GM20000 (cell line): ENCODE data around the gene EFNA5.

ENCODE experiments used
- DNase-seq: peaks from one replicate; pipeline ENCODE4 v3.0.0; 2012; ENCODE audit warnings: low spot score
- TF ChIP-seq, protein P1 (sequence below): IDR thresholded peaks from 2 replicates; pipeline ENCODE4 v1.5.1; 2012; ENCODE audit warnings: mild to moderate bottlenecking, control low read depth; ENCODE audit errors: extremely low read depth, missing control alignments

The EFNA5 gene

GRCh38 chr5:107704681-107705401 lies 34.1 kb upstream of the EFNA5 start:
- TF ChIP-seq, protein P1, sequence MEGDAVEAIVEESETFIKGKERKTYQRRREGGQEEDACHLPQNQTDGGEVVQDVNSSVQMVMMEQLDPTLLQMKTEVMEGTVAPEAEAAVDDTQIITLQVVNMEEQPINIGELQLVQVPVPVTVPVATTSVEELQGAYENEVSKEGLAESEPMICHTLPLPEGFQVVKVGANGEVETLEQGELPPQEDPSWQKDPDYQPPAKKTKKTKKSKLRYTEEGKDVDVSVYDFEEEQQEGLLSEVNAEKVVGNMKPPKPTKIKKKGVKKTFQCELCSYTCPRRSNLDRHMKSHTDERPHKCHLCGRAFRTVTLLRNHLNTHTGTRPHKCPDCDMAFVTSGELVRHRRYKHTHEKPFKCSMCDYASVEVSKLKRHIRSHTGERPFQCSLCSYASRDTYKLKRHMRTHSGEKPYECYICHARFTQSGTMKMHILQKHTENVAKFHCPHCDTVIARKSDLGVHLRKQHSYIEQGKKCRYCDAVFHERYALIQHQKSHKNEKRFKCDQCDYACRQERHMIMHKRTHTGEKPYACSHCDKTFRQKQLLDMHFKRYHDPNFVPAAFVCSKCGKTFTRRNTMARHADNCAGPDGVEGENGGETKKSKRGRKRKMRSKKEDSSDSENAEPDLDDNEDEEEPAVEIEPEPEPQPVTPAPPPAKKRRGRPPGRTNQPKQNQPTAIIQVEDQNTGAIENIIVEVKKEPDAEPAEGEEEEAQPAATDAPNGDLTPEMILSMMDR: no peak

DNA sequence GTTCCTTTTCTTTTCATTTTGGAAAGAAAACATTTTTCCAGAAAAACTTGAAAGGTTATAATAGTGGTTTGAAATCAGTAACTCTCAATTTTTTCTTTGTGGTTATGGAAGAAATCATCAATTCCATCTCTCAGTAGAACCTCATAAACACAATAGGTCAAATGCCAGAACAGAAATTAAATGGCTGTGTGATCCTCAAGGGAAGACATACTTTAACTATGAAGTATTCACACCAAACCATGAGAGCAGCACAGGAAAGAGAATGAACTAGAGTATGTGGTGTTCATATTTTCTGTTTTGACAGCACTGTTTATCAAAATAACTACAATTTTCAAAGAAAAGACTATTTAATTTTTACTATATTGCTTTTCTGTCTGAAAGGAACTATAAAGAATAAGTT lies 29.7 kb upstream of the EFNA5 start:
- no peak for DNase-seq
- TF ChIP-seq, protein P1: no peak

More at GRCh38 chr5:107704681-107705401, 34.1 kb upstream of the EFNA5 start:
- DNase-seq: no peak

DNA sequence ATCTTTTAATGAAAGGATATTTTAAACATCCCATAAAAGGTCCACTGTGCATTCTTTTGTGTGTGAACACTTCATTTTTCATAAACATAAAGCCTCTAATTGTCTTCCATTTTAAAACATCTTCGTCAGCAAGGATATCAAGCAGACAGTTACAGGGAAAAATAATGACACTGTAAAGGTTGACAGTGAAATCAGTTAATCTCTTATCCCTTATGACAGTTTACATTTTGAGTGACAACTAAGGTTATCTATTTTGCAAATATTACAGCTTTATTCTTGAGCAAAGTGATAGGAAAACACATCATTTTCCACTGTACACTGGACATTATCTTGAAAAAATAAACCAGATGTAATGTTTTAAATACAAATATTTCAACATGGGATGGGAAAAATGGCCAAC lies 28.7 kb upstream of the EFNA5 start:
- no peak for DNase-seq
- TF ChIP-seq, protein P1: no peak

- DNase-seq: no peak
- TF ChIP-seq, protein P1: no peak
These were observed 27.5 kb upstream of the EFNA5 start for GRCh38 chr5:107698286-107698685.

DNA sequence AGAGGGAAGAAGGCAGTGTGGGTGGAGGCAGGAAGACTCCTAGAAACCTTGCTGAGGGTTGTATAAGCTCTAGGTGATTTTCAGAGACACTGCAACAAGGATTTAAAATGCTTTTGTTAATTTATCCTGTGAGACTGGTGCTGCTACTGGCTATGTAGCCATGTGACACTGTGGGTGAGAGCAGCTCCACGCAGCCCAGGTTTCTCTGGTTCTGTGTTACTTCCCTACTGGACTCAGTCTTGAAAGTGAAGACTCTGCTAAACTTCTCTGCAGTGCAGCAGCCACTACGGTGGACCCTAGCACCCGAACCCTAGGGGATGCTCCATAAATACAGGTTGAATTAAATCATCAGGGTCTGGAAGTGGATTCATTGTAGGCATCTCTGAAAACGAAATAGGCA lies 25.8 kb upstream of the EFNA5 start:
- DNase-seq: no peak
- TF ChIP-seq, protein P1: no peak

GRCh38 chr5:107696080-107696479 lies 25.3 kb upstream of the EFNA5 start:
- DNase-seq: no peak
- TF ChIP-seq, protein P1: no peak

- TF ChIP-seq, protein P1: no peak
- no peak for DNase-seq
These were observed 17.2 kb upstream of the EFNA5 start for GRCh38 chr5:107687937-107688336.
